Heart left ventricle (tissue), 13 donors: Measurements from ENCODE around the gene ARAF.

ENCODE experiments used
- POLR2A ChIP-seq, 2 donors: fragments of 450-650 bp; IDR thresholded peaks; one replicate each; pipeline ENCODE4 v1.6.1; 2017; ENCODE audit warnings: antibody characterized with exemption in 2 of 2, mild to moderate bottlenecking in 2 of 2, moderate library complexity in 2 of 2
- TF ChIP-seq, protein P1 (sequence below), 12 donors: fragments of 200-600 bp; sonication (generic) in 4 of 12; IDR thresholded peaks; one replicate each; pipeline versions ENCODE4 v1.5.0 to v1.8.0; 2018 to 2022; ENCODE audit warnings: antibody characterized with exemption in 12 of 12, mild to moderate bottlenecking in 5 of 12
- donor health status: ischemic (EF 13 %, LVEDD 7.1; RV severe dilation, severe dysfunction).
- donor health status: DM: no; HTN: yes; CAD: no.
- donor health status: DM: no; HTN: no; CAD: no.
- donor health status: ischemic (EF 25% LVEDD 6.9; RV normal size, moderate dysfunction).
- donor health status: ischemic (EF 25% LVEDD 5.7; RV mildly dilated, moderate dysfunction).
- donor health status: ischemic (EF 35%, LVEDD 5.7; RV mildly dilated, moderate dysfunction).
- donor health status: nonischemic (EF 11% LVEDD 7.7; RV severe dilation, severe dysfunction).
- donor health status: DM: yes; HTN: yes; CAD: no.
- donor health status: PGD.
- donor health status: ischemic (EF 29% LVEDD 5.4; RV normal size, mild dysfunction).
- donor health status: nonischemic (EF 23%, LVEDD 6.1; RV moderate dilation, normal function).

DNA sequence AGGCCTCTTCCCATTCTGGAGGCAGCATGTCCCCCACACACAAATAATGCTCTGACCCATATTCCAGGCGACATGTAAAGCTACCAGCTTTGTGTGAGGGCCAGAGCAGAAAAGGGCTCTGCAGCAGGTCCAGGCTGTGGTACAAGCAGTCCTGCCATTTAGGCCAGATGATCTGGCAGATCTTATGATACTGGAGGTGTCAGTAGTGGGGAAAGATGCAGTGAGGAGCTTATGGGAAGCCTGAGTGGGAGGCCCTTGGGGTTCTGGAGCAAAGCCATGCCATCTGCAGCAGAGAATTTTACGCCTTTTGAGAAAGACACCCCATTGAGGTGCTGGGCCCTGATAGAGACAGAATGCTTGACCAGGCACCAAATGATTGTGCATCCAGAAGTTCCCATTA lies 50.9 kb downstream of the ARAF start:
- TF ChIP-seq, protein P1, sequence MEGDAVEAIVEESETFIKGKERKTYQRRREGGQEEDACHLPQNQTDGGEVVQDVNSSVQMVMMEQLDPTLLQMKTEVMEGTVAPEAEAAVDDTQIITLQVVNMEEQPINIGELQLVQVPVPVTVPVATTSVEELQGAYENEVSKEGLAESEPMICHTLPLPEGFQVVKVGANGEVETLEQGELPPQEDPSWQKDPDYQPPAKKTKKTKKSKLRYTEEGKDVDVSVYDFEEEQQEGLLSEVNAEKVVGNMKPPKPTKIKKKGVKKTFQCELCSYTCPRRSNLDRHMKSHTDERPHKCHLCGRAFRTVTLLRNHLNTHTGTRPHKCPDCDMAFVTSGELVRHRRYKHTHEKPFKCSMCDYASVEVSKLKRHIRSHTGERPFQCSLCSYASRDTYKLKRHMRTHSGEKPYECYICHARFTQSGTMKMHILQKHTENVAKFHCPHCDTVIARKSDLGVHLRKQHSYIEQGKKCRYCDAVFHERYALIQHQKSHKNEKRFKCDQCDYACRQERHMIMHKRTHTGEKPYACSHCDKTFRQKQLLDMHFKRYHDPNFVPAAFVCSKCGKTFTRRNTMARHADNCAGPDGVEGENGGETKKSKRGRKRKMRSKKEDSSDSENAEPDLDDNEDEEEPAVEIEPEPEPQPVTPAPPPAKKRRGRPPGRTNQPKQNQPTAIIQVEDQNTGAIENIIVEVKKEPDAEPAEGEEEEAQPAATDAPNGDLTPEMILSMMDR (IDR thresholded peaks at IDR 0.05) = no peak
- no peak for TF ChIP-seq POLR2A (IDR thresholded peaks at IDR 0.05)
